CD4-positive, alpha-beta T cell treated with Interleukin-10 for 1 hour (primary cell): ENCODE measurements around the gene ACSM6.

Experiments used
- DNase-seq: peaks from one replicate; pipeline ENCODE4 v3.0.0-alpha.2; 2020

Gene ACSM6

GRCh38 chr10:95275726-95276366 is 81.8 kb downstream of the ACSM6 start:
- DNase-seq = no peak

DNA sequence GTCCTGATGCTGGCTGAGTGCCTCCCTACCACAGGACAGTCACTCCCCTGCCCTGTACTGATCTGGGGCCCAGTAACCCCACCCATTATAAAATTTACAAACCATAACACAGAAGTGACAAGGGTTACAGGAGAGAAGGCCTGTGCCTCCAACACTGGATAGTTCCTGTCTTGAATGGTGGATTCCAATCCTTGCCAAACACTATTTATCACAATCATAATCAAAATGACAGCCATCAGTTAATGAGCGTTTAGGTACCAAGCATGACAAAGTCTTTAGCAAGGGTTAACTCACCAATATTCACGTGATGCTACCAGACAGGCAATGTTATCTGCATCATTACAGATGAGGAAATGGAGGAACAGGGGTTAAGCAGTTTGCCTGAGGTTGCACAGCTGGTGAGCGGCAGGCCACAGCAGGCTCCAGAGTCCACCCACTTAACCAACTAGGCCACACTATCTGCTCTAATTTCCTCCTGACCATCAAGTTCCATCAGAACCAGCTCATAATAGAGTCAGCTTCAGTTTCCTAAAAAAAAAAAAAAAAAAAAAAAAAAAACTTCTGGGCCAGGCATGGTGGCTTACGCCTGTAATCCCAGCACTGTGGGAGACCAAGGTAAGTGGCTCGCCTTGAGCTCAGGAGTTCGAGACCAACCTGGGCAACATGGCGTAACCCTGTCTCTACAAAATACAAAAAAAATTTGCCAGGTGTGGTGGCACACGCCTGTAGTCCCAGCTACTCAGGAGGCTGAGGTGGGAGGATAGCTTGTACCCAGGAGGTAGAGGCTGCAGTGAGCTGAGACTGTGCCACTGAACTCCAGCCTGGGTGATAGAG is 82.5 kb downstream of the ACSM6 start:
- no peak for DNase-seq

DNA sequence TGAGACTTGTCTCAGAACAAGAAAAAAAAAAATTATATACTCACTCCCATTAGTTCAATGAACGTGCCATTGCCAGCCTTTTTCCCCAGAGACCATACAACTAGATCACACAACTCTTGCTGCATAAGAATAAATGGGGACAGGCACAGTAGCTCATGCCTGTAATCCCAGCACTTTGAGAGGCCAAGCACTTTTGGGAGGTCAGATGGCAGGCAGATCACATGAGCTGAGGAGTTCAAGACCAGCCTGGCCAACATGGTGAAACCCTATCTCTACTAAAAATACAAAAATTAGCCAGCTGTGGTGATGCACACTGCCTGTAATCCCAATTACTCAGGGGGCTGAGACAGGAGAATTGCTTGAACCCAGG is 83.1 kb downstream of the ACSM6 start:
- DNase-seq = no peak

DNA sequence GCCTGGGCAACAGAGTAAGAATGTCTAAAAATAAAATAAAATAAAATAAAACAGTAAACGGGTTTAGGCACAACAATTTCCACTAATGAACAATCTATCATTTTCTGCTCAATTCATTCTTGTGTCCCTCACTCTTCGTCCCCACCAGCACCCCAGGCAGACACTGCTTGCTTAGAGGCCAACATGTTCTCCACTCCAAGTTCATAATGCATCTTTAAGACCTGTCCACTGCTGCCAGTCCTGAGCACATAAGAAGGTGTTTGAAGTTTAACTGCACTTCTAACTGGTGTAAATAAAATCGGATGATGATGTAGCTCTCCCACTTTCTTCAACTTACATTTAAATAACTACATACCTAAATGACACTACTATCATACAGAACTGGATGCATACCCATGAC is 83.6 kb downstream of the ACSM6 start:
- DNase-seq = no peak
